Dermis microvascular lymphatic vessel endothelial cell (primary cell): ENCODE measurements around the gene SH3BP4. TPM values are rescaled to one million over a fixed set of nuclear protein-coding genes. Genes with fewer than 3 reads are reported as not detected.

ENCODE experiments used
- DNase-seq, 2 donors: peaks; one replicate each; pipeline versions ENCODE4 v3.0.0 to v3.0.0-alpha.2; 2010; ENCODE audit warnings: low read depth in 2 of 2
- total RNA-seq: library from RNA; depleted of rRNA; stranded (reverse); fragments of >200 nt; gene quantifications from 2 replicates; pipeline ENCODE4 v1.2.1, GENCODE V29; 2014

SH3BP4 gene
- total RNA-seq = 16.0 and 21.7 TPM in 2 replicates

- DNase-seq = peak; percentile 20 to 85
Measured at GRCh38 chr2:234951664-234952269, at the start of gene SH3BP4. Gene SH3BP4 (plus strand): TSS chr2:234952017. CDS start chr2:235035003, 82,986 bp downstream.

GRCh38 chr2:234904785-234905184 is 47.0 kb upstream of the SH3BP4 start:
- DNase-seq = no peak

- no peak for DNase-seq
Measured at GRCh38 chr2:234905547-234906265, 46.1 kb upstream of the SH3BP4 start.

- DNase-seq = no peak
Measured at GRCh38 chr2:234910186-234910679, 41.6 kb upstream of the SH3BP4 start.

GRCh38 chr2:234911271-234911670 is 40.5 kb upstream of the SH3BP4 start:
- DNase-seq = no peak

GRCh38 chr2:234912437-234912836 is 39.4 kb upstream of the SH3BP4 start:
- DNase-seq = no peak

- DNase-seq = no peak
Measured at GRCh38 chr2:234913208-234913626, 38.6 kb upstream of the SH3BP4 start.

GRCh38 chr2:234914371-234915154 is 37.3 kb upstream of the SH3BP4 start:
- no peak for DNase-seq

GRCh38 chr2:234916674-234917073 is 35.1 kb upstream of the SH3BP4 start:
- no peak for DNase-seq

- no peak for DNase-seq
Measured at GRCh38 chr2:234917211-234917975, 34.4 kb upstream of the SH3BP4 start.

- DNase-seq = no peak
Measured at GRCh38 chr2:234919711-234920110, 32.1 kb upstream of the SH3BP4 start.

- DNase-seq = no peak
Measured at GRCh38 chr2:234920836-234921235, 31.0 kb upstream of the SH3BP4 start.

- DNase-seq = no peak
Measured at GRCh38 chr2:234929002-234929401, 22.8 kb upstream of the SH3BP4 start.

GRCh38 chr2:234930397-234930796 is 21.4 kb upstream of the SH3BP4 start:
- DNase-seq = no peak

GRCh38 chr2:234931371-234931770 is 20.4 kb upstream of the SH3BP4 start:
- DNase-seq = no peak

- no peak for DNase-seq
Measured at GRCh38 chr2:234932591-234933168, 19.1 kb upstream of the SH3BP4 start.

GRCh38 chr2:234935311-234935710 is 16.5 kb upstream of the SH3BP4 start:
- no peak for DNase-seq

GRCh38 chr2:234939576-234939975 is 12.2 kb upstream of the SH3BP4 start:
- DNase-seq = no peak

- DNase-seq = no peak
Measured at GRCh38 chr2:234939996-234940395, 11.8 kb upstream of the SH3BP4 start.

GRCh38 chr2:234940527-234940926 is 11.3 kb upstream of the SH3BP4 start:
- no peak for DNase-seq

- DNase-seq = no peak
Measured at GRCh38 chr2:234945339-234945873, 6.4 kb upstream of the SH3BP4 start.
